ENCODE results near the gene TMBIM4.

TMBIM4 gene

GRCh38 chr12:66149702-66150398 lies 19.9 kb downstream of the TMBIM4 start:
- Histone ChIP-seq H3K9me2 (replicated peaks; ENCODE audit: insufficient read depth, low read length) (no peaks in the 10 kb centered on the region), H3F3A (ENCODE audit: insufficient read depth) (peaks cover 6% of the 10 kb centered on the region; the same call in 1 of the 2 replicates), H3K4me2 (ENCODE audit: low read depth, low read length, poor library complexity, severe bottlenecking) (no peak overlapping the region), H3K9ac (ENCODE audit: low read length) (no peak overlapping the region), H3K36me3 (ENCODE audit: low read length) (peaks cover 36% of the 10 kb centered on the region; the same call in 1 of the 2 replicates), H3K79me2 (ENCODE audit: insufficient read depth, low read length) (peaks cover 12% of the 10 kb centered on the region), H3K27me3 (ENCODE audit: low read length) (no peaks in the 10 kb centered on the region), H2AFZ (ENCODE audit: low read depth, low read length, severe bottlenecking) (no peak overlapping the region), H3K27ac (ENCODE audit: low read depth, low read length) (no peak overlapping the region), H3K4me3 (ENCODE audit: insufficient read depth, low read length, poor library complexity, severe bottlenecking) (no peak overlapping the region), H3K9me3 (ENCODE audit: insufficient read depth, low read length) (no peaks in the 10 kb centered on the region), H4K20me1 (ENCODE audit: low read depth, low read length) (no peaks in the 10 kb centered on the region)
- TF ChIP-seq EZH2phosphoT487 (conservative IDR thresholded peaks at IDR 0.05; ENCODE audit: low read length) (no peak), CTCF (IDR thresholded peaks at IDR 0.05; ENCODE audit: insufficient read depth, low read length, poor library complexity, severe bottlenecking) (no peak)

- Histone ChIP-seq H3F3A (ENCODE audit: insufficient read depth) (peaks cover 2% of the 10 kb centered on the region; the same call in 1 of the 2 replicates), H3K4me2 (ENCODE audit: low read depth, low read length, poor library complexity, severe bottlenecking) (no peak overlapping the region), H3K9ac (ENCODE audit: low read length) (no peak overlapping the region), H3K9me3 (ENCODE audit: insufficient read depth, low read length) (peaks cover 16% of the 10 kb centered on the region; the same call in 1 of the 2 replicates), H3K9me2 (replicated peaks; ENCODE audit: insufficient read depth, low read length) (no peaks in the 10 kb centered on the region), H4K20me1 (ENCODE audit: low read depth, low read length) (no peaks in the 10 kb centered on the region), H3K4me3 (ENCODE audit: insufficient read depth, low read length, poor library complexity, severe bottlenecking) (no peak overlapping the region), H3K27ac (ENCODE audit: low read depth, low read length) (no peak overlapping the region), H3K79me2 (ENCODE audit: insufficient read depth, low read length) (0 out of 2 replicates have a peak, but pooled peaks cover 4% of the 10 kb centered on the region), H3K27me3 (ENCODE audit: low read length) (no peaks in the 10 kb centered on the region), H3K36me3 (ENCODE audit: low read length) (peaks cover 59% of the 10 kb centered on the region), H2AFZ (ENCODE audit: low read depth, low read length, severe bottlenecking) (no peak overlapping the region)
- TF ChIP-seq EZH2phosphoT487 (conservative IDR thresholded peaks at IDR 0.05; ENCODE audit: low read length) (no peak), CTCF (IDR thresholded peaks at IDR 0.05; ENCODE audit: insufficient read depth, low read length, poor library complexity, severe bottlenecking) (no peak)
Observed at GRCh38 chr12:66144791-66145754, 24.7 kb downstream of the TMBIM4 start.

GRCh38 chr12:66143868-66144267 lies 25.9 kb downstream of the TMBIM4 start:
- Histone ChIP-seq H3K9me3 (ENCODE audit: insufficient read depth, low read length) (peaks cover 20% of the 10 kb centered on the region; the same call in 1 of the 2 replicates), H3K27ac (ENCODE audit: low read depth, low read length) (no peak overlapping the region), H2AFZ (ENCODE audit: low read depth, low read length, severe bottlenecking) (no peak overlapping the region), H3K4me3 (ENCODE audit: insufficient read depth, low read length, poor library complexity, severe bottlenecking) (no peak overlapping the region), H3K27me3 (ENCODE audit: low read length) (no peaks in the 10 kb centered on the region), H3K4me2 (ENCODE audit: low read depth, low read length, poor library complexity, severe bottlenecking) (no peak overlapping the region), H3K9ac (ENCODE audit: low read length) (no peak overlapping the region), H3F3A (ENCODE audit: insufficient read depth) (peaks cover 2% of the 10 kb centered on the region; the same call in 1 of the 2 replicates), H3K79me2 (ENCODE audit: insufficient read depth, low read length) (0 out of 2 replicates have a peak, but pooled peaks cover 4% of the 10 kb centered on the region), H3K9me2 (replicated peaks; ENCODE audit: insufficient read depth, low read length) (no peaks in the 10 kb centered on the region), H4K20me1 (ENCODE audit: low read depth, low read length) (no peaks in the 10 kb centered on the region), H3K36me3 (ENCODE audit: low read length) (peaks cover 71% of the 10 kb centered on the region)
- no peak for TF ChIP-seq CTCF (IDR thresholded peaks at IDR 0.05; ENCODE audit: insufficient read depth, low read length, poor library complexity, severe bottlenecking)
- no peak for TF ChIP-seq EZH2phosphoT487 (conservative IDR thresholded peaks at IDR 0.05; ENCODE audit: low read length)
